K562 (cell line): ENCODE data around the gene GDF11. TPM values are rescaled to one million over a fixed set of nuclear protein-coding genes. Genes with fewer than 3 reads are reported as not detected.

Experiments
- ARNT ChIP-seq, 2 experiments: fragments of 450-650 bp; IDR thresholded peaks; 2 replicates each; pipeline ENCODE4 v1.6.1; 2016; ENCODE audit warnings: mild to moderate bottlenecking in 1 of 2
- E4F1 ChIP-seq: fragments of 250-450 bp; sonication (Bioruptor Pico); IDR thresholded peaks from 2 replicates; pipeline ENCODE4 v1.5.0; 2021; ENCODE audit warnings: mild to moderate bottlenecking, borderline replicate concordance
- EP300 ChIP-seq: IDR thresholded peaks from 2 replicates; pipeline ENCODE4 v1.6.1; 2012; ENCODE audit warnings: low read length, improper control_type of control experiment
- EP400 ChIP-seq: fragments of 450-650 bp; IDR thresholded peaks from 2 replicates; pipeline ENCODE4 v1.6.1; 2017; ENCODE audit warnings: antibody characterized with exemption, mild to moderate bottlenecking, moderate library complexity
- HNRNPLL ChIP-seq: fragments of 200-400 bp; formaldehyde crosslinking; IDR thresholded peaks from 2 replicates; pipeline ENCODE4 v1.6.1; 2017; ENCODE audit warnings: low read length, low read depth, mild to moderate bottlenecking; ENCODE audit not compliant: poor library complexity, severe bottlenecking
- JUND ChIP-seq, 2 experiments: IDR thresholded peaks; 2 replicates in 1 of 2; 3 replicates in 1 of 2; pipeline ENCODE4 v1.6.1; 2011; ENCODE audit warnings: borderline replicate concordance in 2 of 2, low read depth in 2 of 2, low read length in 2 of 2, improper control_type of control experiment in 1 of 2, missing biosample characterization in 1 of 2, missing genetic modification characterization in 1 of 2, missing genetic modification reagents in 1 of 2
- KDM5B ChIP-seq: fragments of 200-600 bp; sonication (generic); IDR thresholded peaks from 2 replicates; pipeline ENCODE4 v1.6.1; 2012; ENCODE audit warnings: low read depth, mild to moderate bottlenecking, moderate library complexity, low read length, control low read depth, inconsistent platforms; ENCODE audit not compliant: insufficient replicate concordance
- KHSRP ChIP-seq: fragments of 450-650 bp; IDR thresholded peaks from 2 replicates; pipeline ENCODE4 v1.6.1; 2017
- NEUROD1 ChIP-seq: fragments of 150-350 bp; IDR thresholded peaks from 2 replicates; pipeline ENCODE4 v1.6.1; 2014; ENCODE audit warnings: borderline replicate concordance, low read length, low read depth; ENCODE audit not compliant: partially characterized antibody
- RFX1 ChIP-seq: fragments of 450-650 bp; IDR thresholded peaks from 2 replicates; pipeline ENCODE4 v1.6.1; 2016; ENCODE audit warnings: mild to moderate bottlenecking, moderate library complexity
- SP2 ChIP-seq: IDR thresholded peaks from 2 replicates; pipeline ENCODE4 v1.6.1; 2011; ENCODE audit warnings: mild to moderate bottlenecking, low read depth, low read length, moderate library complexity; ENCODE audit not compliant: poor library complexity, severe bottlenecking; ENCODE audit errors: extremely low read depth
- TEAD4 ChIP-seq, 2 experiments: sonication (generic) in 1 of 2; formaldehyde crosslinking in 1 of 2; IDR thresholded peaks; 2 replicates each; pipeline versions ENCODE4 v1.6.1 to v1.8.0; 2012 to 2022; ENCODE audit warnings: borderline replicate concordance in 1 of 2, inconsistent platforms in 1 of 2, low read length in 1 of 2, mild to moderate bottlenecking in 1 of 2, missing genetic modification reagents in 1 of 2
- ZNF316 ChIP-seq: fragments of 450-650 bp; IDR thresholded peaks from 2 replicates; pipeline ENCODE4 v1.6.1; 2016
- ZNF583 ChIP-seq: fragments of 250-450 bp; sonication (Bioruptor Pico); IDR thresholded peaks from 2 replicates; pipeline ENCODE4 v1.4.0; 2020
- ZNF584 ChIP-seq: fragments of 200-800 bp; sonication (Bioruptor generic); IDR thresholded peaks from 2 replicates; pipeline ENCODE4 v1.6.1; 2016; ENCODE audit warnings: low read depth, mild to moderate bottlenecking, missing genetic modification characterization, missing compliant biosample characterization
- ZNF79 ChIP-seq: fragments of 250-450 bp; sonication (Bioruptor Pico); IDR thresholded peaks from 2 replicates; pipeline ENCODE4 v1.4.0; 2020; ENCODE audit warnings: low read depth, mild to moderate bottlenecking, moderate library complexity
- polyA plus RNA-seq, 8 experiments: library from polyadenylated mRNA; depleted of rRNA in 4 of 8; stranded (reverse) in 5 of 8; unstranded in 3 of 8; fragments of >200 nt; fragmentation: Nextera tagmentation in 2 of 8; fragmentation: Illumina TruSeq in 1 of 8; extraction: Ambion mirVana in 2 of 8; extraction: Trizol in 1 of 8; gene quantifications; 2 replicates each; pipeline versions ENCODE4 v1.2.1 to v1.2.3, GENCODE V29; 2011 to 2014; ENCODE audit warnings: inconsistent platforms in 1 of 8, missing spikeins in 1 of 8
- total RNA-seq, 7 experiments: library from RNA; depleted of rRNA in 6 of 7; stranded (reverse); fragments of >200 nt in 6 of 7; fragmentation: Illumina TruSeq in 2 of 7; extraction: Trizol in 2 of 7; gene quantifications; 2 replicates each; pipeline versions ENCODE4 v1.2.1 to v1.2.3, GENCODE V29; 2011 to 2021; ENCODE audit warnings: low replicate concordance in 1 of 7
- TF ChIP-seq, protein P1 (sequence below): fragments of 250-450 bp; sonication (Bioruptor Pico); IDR thresholded peaks from 2 replicates; pipeline ENCODE4 v1.4.0; 2020; ENCODE audit warnings: mild to moderate bottlenecking
- TF ChIP-seq, protein P2 (sequence below), 2 experiments: fragments of 450-650 bp in 1 of 2; sonication (generic) in 1 of 2; formaldehyde crosslinking in 1 of 2; IDR thresholded peaks in 1 of 2; conservative IDR thresholded peaks in 1 of 2; 2 replicates each; pipeline versions ENCODE4 v1.6.1 to v1.8.1; 2016 to 2023; ENCODE audit warnings: mild to moderate bottlenecking in 2 of 2, moderate library complexity in 2 of 2, inconsistent platforms in 1 of 2, missing genetic modification reagents in 1 of 2
- TF ChIP-seq, protein P3 (sequence below): fragments of 450-650 bp; conservative IDR thresholded peaks from 2 replicates; pipeline ENCODE4 v1.6.1; 2016; ENCODE audit warnings: missing genetic modification characterization, low read depth, mild to moderate bottlenecking, control low read depth, missing compliant biosample characterization

Gene GDF11
- total and polyA plus RNA-seq, 9 of the 15 experiments (the other 6 are each of a cell fraction or from before 2014, with no cell fraction given) = 1.4 to 15.7 (median 4.8) TPM

DNA sequence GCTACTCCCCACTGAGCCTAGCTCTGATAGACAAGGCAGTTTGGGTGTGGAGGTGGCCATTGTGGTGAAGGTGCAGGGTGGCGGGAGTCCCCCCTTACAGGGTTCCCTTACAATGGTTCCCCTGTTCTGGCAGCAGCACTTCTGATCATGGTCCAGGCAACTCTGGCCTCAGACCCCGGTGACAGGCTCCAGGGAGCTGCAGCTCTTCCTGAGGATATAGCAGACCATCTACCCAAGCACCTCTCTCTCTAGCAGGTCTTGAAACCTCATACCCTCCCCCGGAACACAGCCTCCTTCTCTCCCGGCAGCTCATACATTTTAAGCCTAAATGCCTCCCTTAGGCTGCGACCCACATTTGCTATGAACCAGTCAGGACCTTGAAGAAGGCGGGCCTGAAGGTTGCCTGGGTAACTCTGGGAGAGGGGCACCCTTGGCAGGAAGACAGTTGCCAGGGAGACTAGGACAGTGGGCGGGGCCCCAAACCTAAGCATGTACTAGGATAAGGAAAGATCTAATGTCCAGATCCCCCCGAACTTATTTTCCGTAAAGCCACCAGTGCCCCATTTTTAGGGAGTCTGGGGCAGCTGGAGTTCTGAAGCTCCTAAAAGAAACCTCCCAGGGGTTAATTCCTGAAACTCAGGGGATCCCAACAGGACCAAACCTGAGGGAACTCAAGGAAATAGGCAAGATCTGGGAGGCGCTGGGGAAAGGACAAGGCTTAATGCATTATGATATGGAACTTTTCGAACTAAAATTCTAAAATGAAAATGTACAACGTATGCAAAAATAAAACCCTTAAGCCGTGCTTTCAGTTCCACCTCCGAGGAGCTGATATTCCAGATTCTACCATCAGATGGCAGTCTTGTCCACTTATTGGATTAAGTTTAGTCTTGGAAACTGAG, 4.5 kb upstream of the GDF11 start (continued):
- TF ChIP-seq, protein P1, sequence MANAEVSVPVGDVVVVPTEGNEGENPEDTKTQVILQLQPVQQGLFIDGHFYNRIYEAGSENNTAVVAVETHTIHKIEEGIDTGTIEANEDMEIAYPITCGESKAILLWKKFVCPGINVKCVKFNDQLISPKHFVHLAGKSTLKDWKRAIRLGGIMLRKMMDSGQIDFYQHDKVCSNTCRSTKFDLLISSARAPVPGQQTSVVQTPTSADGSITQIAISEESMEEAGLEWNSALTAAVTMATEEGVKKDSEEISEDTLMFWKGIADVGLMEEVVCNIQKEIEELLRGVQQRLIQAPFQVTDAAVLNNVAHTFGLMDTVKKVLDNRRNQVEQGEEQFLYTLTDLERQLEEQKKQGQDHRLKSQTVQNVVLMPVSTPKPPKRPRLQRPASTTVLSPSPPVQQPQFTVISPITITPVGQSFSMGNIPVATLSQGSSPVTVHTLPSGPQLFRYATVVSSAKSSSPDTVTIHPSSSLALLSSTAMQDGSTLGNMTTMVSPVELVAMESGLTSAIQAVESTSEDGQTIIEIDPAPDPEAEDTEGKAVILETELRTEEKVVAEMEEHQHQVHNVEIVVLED = no peak
- TF ChIP-seq ZNF79 (CRISPR knock-in tag) = no peak
- TF ChIP-seq RFX1 = peak; percentile 95
- TF ChIP-seq JUND (IDR thresholded peaks at IDR 0.05; ENCODE audit: borderline replicate concordance, low read depth, low read length) = no peak
- TF ChIP-seq JUND (tag; IDR thresholded peaks at IDR 0.05; ENCODE audit: borderline replicate concordance, low read depth, low read length) = no peak
- TF ChIP-seq SP2 = no peak
- 0 out of 4 replicates have a peak, but pooled peaks of 1 of the 2 experiments have one; percentile 39 for TF ChIP-seq ARNT (IDR thresholded peaks at IDR 0.05)
- TF ChIP-seq, protein P2, sequence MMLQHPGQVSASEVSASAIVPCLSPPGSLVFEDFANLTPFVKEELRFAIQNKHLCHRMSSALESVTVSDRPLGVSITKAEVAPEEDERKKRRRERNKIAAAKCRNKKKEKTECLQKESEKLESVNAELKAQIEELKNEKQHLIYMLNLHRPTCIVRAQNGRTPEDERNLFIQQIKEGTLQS (IDR thresholded peaks at IDR 0.05) = no peak
- TF ChIP-seq, protein P2 (CRISPR knock-in tag; conservative IDR thresholded peaks at IDR 0.05) = no peak
- TF ChIP-seq NEUROD1 = peak; percentile 21
- TF ChIP-seq TEAD4 (IDR thresholded peaks at IDR 0.05; ENCODE audit: low read length) = no peak
- TF ChIP-seq TEAD4 (CRISPR knock-in tag; IDR thresholded peaks at IDR 0.05; ENCODE audit: borderline replicate concordance) = no peak
- no peak for TF ChIP-seq KDM5B
- TF ChIP-seq, protein P3, sequence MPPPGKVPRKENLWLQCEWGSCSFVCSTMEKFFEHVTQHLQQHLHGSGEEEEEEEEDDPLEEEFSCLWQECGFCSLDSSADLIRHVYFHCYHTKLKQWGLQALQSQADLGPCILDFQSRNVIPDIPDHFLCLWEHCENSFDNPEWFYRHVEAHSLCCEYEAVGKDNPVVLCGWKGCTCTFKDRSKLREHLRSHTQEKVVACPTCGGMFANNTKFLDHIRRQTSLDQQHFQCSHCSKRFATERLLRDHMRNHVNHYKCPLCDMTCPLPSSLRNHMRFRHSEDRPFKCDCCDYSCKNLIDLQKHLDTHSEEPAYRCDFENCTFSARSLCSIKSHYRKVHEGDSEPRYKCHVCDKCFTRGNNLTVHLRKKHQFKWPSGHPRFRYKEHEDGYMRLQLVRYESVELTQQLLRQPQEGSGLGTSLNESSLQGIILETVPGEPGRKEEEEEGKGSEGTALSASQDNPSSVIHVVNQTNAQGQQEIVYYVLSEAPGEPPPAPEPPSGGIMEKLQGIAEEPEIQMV (tag) = no peak
- no peak for TF ChIP-seq ZNF583 (CRISPR knock-in tag)
- TF ChIP-seq ZNF584 (CRISPR knock-in tag) = no peak
- TF ChIP-seq KHSRP = no peak
- no peak for TF ChIP-seq EP300
- TF ChIP-seq EP400 = 0 out of 2 replicates have a peak, but pooled peaks have one; percentile 33
- TF ChIP-seq E4F1 = no peak
- peak; percentile 98 for TF ChIP-seq ZNF316
- TF ChIP-seq HNRNPLL = no peak
